Psoas muscle (tissue), 8 donors: Measurements from ENCODE around the gene LTC4S. TPM values are rescaled to one million over a fixed set of nuclear protein-coding genes. Genes with fewer than 3 reads are reported as not detected.
A peak's percentile ranks its signal among the peaks of the same experiment; 100 is the strongest.

Experiments
- ATAC-seq, 4 donors: fragments of 200-7000 bp; cut with Tn5 transposase; one replicate each; pipeline ENCODE4 v1.9.1; 2020; ENCODE audit warnings: moderate library complexity in 3 of 4, mild to moderate bottlenecking in 2 of 4
- DNase-seq, 2 donors: peaks; one replicate each; pipeline ENCODE4 v3.0.0-alpha.2; 2020
- H3K27ac ChIP-seq: fragments of 200-600 bp; one replicate; pipeline ENCODE4 v1.8.0; 2022
- H3K27me3 ChIP-seq, 3 donors: fragments of 200-600 bp in 1 of 3; one replicate each; pipeline versions ENCODE4 v1.6.1 to v1.8.0; 2013 to 2022; ENCODE audit warnings: low read length in 2 of 3, mild to moderate bottlenecking in 2 of 3, moderate library complexity in 1 of 3; ENCODE audit not compliant: insufficient read depth in 3 of 3
- H3K36me3 ChIP-seq, 2 donors: fragments of 200-600 bp in 1 of 2; one replicate each; pipeline versions ENCODE4 v1.6.1 to v1.8.0; 2013 to 2022; ENCODE audit warnings: low read depth in 1 of 2, mild to moderate bottlenecking in 1 of 2, moderate library complexity in 1 of 2; ENCODE audit not compliant: insufficient read depth in 1 of 2
- H3K4me1 ChIP-seq: fragments of 200-600 bp; one replicate; pipeline ENCODE4 v1.8.0; 2022
- H3K4me3 ChIP-seq: fragments of 200-600 bp; one replicate; pipeline ENCODE4 v1.8.0; 2022; ENCODE audit warnings: mild to moderate bottlenecking
- H3K9me3 ChIP-seq: fragments of 200-600 bp; one replicate; pipeline ENCODE4 v1.8.0; 2022
- CTCF ChIP-seq: fragments of 200-600 bp; IDR thresholded peaks from one replicate; pipeline ENCODE4 v1.8.0; 2022; ENCODE audit warnings: antibody characterized with exemption
- WGBS, 3 donors: extraction: QIAGEN DNeasy Blood & Tissue Kit; methylation state at CpG; one replicate each; pipeline versions ENCODE4 v1.1.6 to v1.1.7; 2013; 5-methylcytosine and 5-hydroxymethylcytosine counted together
- intact Hi-C, 2 donors: fragments of 100-400 bp; cut with DNase I; formaldehyde crosslinking; loops; one replicate each; pipeline versions ENCODE4 v1.11.0 to v1.14.2; 2022
- polyA plus RNA-seq, 3 donors: library from polyadenylated mRNA; stranded (reverse); fragments of 200-250 nt; gene quantifications; one replicate each; pipeline ENCODE4 v1.2.3, GENCODE V29; 2013
- total RNA-seq, 4 donors: library from RNA; stranded (reverse); fragmentation: NEBNext Ultra II Directional in 2 of 4; extraction: Animal tissue kit (Norgen Biotek cat#: 25700) in 2 of 4; gene quantifications; one replicate each; pipeline versions ENCODE4 v1.2.1 to v1.2.4, GENCODE V29; 2021 to 2023
- donor health status: healthy with polysubstance abuse.
- donor health status: DM: no; HTN: no; CAD: no; lungs with moderate emphysema.
- donor health status: Bipolar disorder and iron deficiency.
- donor health status: healthy.
- donor health status: DM: yes; HTN: yes; CAD: no.
- donor health status: DM: no; HTN: no; CAD: no.
- donor health status: DM: no; HTN: no; CAD: no.
- donor health status: DM: yes; HTN: yes; CAD: no.

The LTC4S gene
- total and polyA plus RNA-seq, 7 donors: 1.5 to 6.7 (median 2.2) TPM

- Histone ChIP-seq H3K27ac (peak overlapping the region; percentile 76), H3K4me3 (no peak overlapping the region), H3K27me3 (no peaks in the 10 kb centered on the region), H3K9me3 (no peaks in the 10 kb centered on the region), H3K36me3 (peaks cover 4 to 50% of the 10 kb centered on the region in 2 donors), H3K4me1 (peaks cover 20% of the 10 kb centered on the region)
- intact Hi-C loops: no loop called here
- 85 to 90% (median 87%) methylated on average over 9 of the region's 9 CpGs for WGBS, 3 donors
- no peak for DNase-seq
- no peak for TF ChIP-seq CTCF
- ATAC-seq: peak in 2 of 4 donors; percentile 1
Measured at GRCh38 chr5:179841621-179842020, 47.8 kb downstream of the LTC4S start.

Other genes starting within 250 kb of the LTC4S start
- gene RUFY1, start 243.4 kb upstream of the LTC4S start, total RNA-seq: 10 to 100 TPM; 17.9 to 26.3 (median 23.2) TPM
- gene RUFY1, start 243.4 kb upstream of the LTC4S start, polyA plus RNA-seq: 10 to 100 TPM; 22.7 to 24.0 (median 22.8) TPM
- gene HNRNPH1, start 170.3 kb upstream of the LTC4S start, total RNA-seq: 100 to 1,000 TPM; 141 to 195 (median 179) TPM
- 100 to 1,000 TPM; 105 to 226 (median 142) TPM for gene HNRNPH1, start 170.3 kb upstream of the LTC4S start, polyA plus RNA-seq
- not detected for gene CBY3, start 113.0 kb upstream of the LTC4S start, total RNA-seq
- gene CBY3, start 113.0 kb upstream of the LTC4S start, polyA plus RNA-seq: under 1 TPM in 1 of 3 donors, not detected in 2; 0.16 TPM
- 100 to 1,000 TPM; 205 to 285 (median 241) TPM for gene CANX, start 95.0 kb upstream of the LTC4S start, total RNA-seq
- 100 to 1,000 TPM in 2 of 3 donors, 10 to 100 TPM in 1; 85.7 to 252 (median 172) TPM for gene CANX, start 95.0 kb upstream of the LTC4S start, polyA plus RNA-seq
- 10 to 100 TPM; 11.2 to 16.0 (median 12.3) TPM for gene MAML1, start 61.2 kb upstream of the LTC4S start, total RNA-seq
- gene MAML1, start 61.2 kb upstream of the LTC4S start, polyA plus RNA-seq: 10 to 100 TPM in 1 of 3 donors, 1 to 10 TPM in 2; 4.6 to 12.1 (median 5.8) TPM
- 10 to 100 TPM; 29.3 to 58.4 (median 50.7) TPM for gene MGAT4B, start 12.9 kb downstream of the LTC4S start, total RNA-seq
- gene MGAT4B, start 12.9 kb downstream of the LTC4S start, polyA plus RNA-seq: 100 to 1,000 TPM in 1 of 3 donors, 10 to 100 TPM in 2; 40.9 to 136 (median 63.4) TPM
- gene SQSTM1, start 26.9 kb downstream of the LTC4S start, total RNA-seq: 1,000 to 10,000 TPM in 1 of 4 donors, 100 to 1,000 TPM in 3; 688 to 1,199 (median 831) TPM
- gene SQSTM1, start 26.9 kb downstream of the LTC4S start, polyA plus RNA-seq: 100 to 1,000 TPM; 463 to 917 (median 671) TPM
- gene MRNIP, start 64.8 kb downstream of the LTC4S start, total RNA-seq: 1 to 10 TPM; 2.1 to 7.9 (median 5.1) TPM
- gene MRNIP, start 64.8 kb downstream of the LTC4S start, polyA plus RNA-seq: 10 to 100 TPM; 20.4 to 30.4 (median 25.0) TPM
- gene TBC1D9B, start 113.9 kb downstream of the LTC4S start, total RNA-seq: 10 to 100 TPM; 40.0 to 50.2 (median 41.9) TPM
- gene TBC1D9B, start 113.9 kb downstream of the LTC4S start, polyA plus RNA-seq: 10 to 100 TPM; 30.1 to 47.7 (median 37.0) TPM